HPDE6-E6E7 (cell line): ENCODE measurements around the gene GIT2.

Source experiments
- DNase-seq: peaks from one replicate; pipeline ENCODE4 v3.0.0; 2011; ENCODE audit warnings: missing footprints; ENCODE audit errors: extremely low spot score

GIT2 gene

DNA sequence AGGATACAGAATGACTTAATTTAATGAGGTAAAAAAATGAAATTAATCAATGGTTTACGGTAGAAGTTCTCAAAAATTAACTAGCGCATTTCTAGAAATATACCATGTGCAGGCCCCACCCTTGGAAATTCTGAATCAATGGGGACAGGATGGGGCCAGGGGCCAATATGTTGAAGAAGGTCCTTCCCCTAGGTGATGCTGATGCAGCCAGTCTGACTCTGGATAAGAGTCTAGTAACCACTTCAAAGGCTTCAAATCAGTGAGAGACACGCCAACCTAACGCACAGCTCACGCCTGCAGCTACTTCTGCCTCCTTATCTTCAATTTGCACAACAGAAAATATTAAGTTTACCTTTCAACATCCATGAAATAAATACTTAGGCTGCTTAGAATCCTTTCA lies 14.9 kb downstream of the GIT2 start:
- no peak for DNase-seq

DNA sequence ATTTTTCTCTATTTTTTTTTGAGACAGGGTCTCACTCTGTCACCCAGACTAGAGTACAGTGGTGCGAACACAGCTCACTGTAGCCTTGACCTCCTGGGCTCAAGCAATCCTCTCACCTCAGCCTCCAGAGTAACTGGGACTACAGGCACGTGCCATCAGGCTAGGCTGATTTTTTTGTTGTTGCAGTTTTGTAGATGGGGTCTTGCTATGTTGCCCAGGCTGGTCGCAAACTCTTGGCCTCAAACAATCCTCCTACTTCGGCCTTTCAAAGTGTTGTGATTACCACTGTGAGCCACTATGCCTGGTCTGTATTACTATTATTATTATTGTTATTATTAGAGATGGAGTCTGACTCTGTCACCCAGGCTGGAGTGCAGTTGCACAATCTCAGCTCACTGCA lies 23.3 kb downstream of the GIT2 start:
- no peak for DNase-seq

DNA sequence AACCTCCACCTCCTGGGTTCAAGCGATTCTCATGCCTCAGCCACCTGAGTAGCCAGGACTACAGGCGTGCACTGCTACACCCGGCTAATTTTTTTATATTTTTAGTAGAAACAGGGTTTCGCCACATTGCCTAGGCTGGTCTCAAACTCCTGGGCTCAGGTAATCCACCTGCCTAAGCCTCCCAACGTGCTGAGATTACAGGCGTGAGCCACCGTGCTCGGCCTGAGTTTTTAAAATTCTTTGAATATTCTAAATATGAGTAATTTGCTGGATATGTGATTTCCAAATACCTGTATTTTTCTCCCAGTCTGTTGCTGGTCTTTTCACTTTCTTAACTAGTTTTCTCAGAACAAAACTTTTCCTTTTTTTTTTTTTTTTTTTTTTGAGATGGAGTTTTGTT lies 27.4 kb downstream of the GIT2 start:
- DNase-seq, result no peak

DNA sequence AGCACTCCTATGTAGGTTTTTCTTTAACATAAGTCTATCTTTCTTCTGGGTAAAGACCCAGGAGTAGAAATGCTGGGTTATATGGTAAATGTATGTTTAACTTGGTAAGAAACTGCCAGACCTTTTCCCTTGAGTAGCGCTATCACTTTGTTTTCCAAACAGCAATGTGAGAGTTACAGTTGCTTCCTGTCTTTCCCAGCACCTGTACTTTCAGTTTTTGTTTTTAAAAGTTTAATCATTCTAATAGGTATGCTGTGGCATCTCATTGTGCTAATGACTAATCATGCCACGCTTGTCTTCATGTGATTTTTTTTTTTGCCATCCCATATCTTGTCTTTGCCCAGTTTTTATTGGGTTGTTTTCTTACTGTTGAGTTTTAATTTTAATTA lies 28.1 kb downstream of the GIT2 start:
- no peak for DNase-seq

DNA sequence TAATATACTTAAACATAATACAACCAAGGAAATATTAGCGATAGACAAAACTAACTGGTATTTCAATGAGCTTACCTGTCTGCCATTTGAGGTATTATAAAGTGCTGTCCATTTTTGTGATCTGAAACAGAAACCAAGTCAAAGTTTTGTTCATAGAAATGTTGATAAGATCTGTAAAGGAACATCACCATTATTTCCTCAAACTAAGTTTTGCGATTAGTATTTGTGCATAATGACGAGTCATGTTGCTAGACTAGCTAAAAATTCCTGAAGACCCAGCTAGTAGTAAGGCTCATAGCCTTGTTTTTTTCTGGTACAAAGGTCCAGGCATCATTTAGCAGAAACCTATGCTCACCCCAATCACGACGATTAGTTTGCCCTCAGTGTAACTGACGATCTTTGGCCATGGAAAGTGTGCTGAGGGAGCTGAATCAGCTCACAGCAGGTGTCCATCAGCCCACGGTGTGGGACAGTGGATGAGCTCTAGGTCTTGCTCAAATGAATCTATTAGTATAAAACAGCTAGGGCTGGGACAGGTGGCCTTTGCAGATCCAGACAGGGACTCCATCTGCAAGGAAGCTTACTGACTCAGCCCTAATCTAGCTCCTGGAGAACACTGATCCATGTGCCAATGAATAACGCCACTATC lies 28.7 kb downstream of the GIT2 start:
- DNase-seq, result no peak

DNA sequence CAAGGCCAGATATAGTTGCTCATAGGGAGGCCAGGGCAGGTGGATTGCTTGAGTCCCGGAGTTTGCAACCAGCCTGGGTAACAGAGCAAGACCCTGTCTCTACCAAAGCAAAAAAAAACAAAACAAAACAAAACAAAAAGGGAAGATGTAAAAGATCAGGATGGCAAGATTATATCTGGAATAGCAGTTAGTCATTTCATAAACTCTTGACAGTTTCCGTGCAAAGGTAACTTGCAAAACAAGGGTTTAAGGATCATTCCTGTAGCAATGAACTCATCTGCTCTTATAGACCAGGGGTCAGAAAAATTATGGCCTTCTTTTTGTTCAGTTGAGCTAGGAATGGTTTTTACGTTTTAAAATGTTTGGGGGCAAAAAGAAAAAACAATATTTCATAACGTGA lies 29.6 kb downstream of the GIT2 start:
- DNase-seq, result no peak

DNA sequence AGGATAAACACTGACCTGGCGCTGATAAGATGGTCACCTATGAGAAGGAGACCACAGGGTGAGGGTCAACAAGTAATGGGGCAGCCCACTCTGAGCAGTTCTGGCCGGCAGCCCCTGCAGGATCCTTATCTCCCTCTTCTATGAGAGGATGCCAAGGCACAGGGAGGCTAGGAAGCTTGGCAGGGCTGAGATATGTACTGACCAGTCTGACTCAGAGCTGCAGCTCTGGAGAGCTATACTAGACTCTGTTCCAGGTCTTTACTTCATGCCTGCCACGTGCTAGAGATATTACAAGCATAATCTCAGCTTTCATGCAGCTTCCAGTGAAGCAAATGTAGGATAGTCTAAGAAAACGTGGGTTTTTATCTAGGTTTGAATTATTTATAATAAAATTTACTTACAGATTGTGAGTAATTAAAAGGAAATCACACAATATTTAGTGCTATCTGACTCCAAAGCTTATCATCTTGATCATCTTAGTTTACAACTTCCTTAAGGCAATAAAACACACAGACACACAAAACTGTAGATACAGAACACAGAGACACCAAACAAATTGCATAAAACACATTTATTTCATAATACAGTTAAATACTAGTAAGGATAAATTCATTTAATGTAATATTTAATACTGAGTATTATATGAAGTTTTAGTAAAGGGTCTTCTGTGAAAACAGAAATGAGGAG lies 32.3 kb downstream of the GIT2 start:
- DNase-seq, result no peak

DNA sequence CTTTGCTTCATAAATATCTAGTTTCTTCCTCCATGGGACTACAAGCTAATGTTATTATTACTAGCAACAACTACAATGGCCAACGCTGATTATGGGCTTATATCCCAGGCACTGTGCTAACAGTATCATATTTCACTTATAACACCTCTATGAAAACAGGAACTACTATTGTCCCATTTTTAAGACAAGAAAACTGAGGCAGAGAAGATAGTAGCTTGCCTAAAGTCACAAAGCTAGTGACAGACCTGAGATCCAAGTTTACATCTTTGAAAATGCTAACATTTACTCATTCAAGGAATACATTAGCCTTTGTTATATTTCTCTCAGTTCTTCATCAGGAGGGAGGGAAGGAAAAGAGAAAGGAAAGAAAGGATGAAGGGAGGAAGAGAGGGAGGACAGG lies 32.8 kb downstream of the GIT2 start:
- no peak for DNase-seq

DNA sequence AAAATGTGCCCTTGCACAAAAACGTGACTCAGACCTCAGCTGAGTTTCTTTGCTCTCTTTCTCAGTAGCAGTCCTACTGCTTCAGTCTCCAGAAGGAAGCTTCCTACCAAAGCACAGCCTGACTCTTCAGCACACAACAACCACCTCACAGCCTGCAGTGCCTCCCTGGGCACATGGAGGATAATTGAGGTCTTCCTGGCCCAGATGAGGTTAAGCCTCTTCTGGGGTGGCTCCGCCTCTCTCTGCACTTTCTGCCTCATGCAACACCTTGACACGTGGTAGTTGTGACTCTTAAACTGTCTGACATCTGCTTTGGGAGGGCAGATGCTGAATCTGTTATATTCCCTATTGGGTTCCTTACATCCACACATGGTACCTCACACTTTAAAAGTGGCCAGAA lies 33.8 kb downstream of the GIT2 start:
- no peak for DNase-seq

DNA sequence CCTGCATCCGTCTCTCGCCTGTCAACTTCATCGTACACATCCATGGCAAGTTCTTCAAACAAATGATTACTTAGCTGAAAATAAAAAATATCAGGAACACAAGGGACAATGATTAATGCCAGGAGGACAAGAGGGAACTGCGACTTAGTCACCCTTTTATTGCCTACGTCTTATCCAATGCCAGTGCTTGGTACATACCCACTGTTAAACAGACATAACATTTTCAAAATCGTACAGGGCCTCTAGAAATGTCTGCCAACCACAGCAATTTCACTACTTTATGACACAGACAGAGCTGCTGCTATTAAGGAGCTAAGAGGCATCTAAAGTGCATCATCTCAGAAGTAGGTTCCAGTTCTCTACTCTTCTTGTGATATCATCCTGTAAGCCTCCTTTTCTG lies 34.6 kb downstream of the GIT2 start:
- no peak for DNase-seq

DNA sequence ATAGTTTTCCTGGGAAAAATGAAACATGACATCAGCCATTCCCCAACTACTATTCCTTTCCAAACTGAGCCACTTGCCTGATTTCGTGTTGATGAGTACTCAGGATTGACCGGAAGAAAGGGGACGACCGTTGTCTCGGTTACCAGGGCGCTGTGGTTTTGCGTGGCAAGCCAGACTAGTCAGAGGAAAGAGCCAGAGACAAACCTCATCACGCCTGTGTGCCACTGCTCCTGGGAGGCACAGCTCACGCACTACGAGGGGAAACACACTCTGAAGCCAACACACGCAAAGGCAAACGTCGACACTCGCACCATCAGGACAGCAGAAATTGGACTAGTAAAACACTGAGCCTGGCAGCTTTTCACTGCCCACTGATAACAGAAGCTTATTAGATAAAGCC lies 35.0 kb downstream of the GIT2 start:
- no peak for DNase-seq

DNA sequence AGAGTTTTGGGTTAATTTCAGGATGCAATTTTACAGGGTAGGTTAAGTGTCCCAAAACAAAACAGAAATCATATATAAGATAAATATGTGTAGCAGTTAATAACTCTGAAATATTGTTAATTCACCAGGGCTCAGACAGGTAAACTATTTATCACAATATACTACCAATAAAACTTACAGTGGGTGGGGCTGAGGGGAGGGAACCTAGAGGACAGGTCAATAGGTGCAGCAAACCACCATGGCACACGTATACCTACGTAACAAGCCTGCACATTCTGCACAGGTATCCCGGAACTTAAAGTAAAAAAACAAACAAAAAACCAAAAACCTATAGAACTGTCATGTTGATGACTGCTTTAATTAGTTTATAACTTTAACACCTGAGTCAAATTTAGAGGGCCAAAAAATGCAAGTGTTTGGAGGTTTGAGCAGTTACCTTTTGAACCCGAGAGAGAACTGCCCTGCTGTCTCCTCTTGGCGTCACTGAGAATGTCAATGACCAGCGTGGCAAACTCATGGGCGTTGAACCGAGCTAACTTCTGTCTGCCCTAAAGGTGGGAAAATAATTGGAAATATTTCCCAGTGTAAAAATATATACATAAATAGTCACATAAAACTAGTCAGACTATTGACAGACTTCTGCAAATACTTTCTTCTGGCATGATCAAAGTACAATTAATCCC lies 36.6 kb downstream of the GIT2 start:
- no peak for DNase-seq

DNA sequence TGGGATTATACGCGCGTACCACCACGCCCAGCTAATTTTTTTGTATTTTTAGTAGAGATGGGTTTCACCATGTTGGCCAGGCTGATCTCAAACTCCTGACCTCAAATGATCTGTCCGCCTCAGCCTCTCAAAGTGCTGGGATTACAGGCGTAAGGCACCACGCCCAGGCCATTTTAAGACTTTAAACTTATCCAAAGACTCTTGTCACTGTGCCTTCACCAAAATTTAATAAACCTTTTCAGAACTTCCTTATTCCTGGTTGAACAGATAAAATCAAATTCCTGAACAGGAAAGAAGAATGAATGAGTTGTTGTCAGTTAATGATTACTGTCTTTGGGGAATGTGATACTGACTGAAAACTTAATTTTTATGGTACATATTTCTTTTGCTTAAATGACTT lies 37.8 kb downstream of the GIT2 start:
- DNase-seq, result no peak

DNA sequence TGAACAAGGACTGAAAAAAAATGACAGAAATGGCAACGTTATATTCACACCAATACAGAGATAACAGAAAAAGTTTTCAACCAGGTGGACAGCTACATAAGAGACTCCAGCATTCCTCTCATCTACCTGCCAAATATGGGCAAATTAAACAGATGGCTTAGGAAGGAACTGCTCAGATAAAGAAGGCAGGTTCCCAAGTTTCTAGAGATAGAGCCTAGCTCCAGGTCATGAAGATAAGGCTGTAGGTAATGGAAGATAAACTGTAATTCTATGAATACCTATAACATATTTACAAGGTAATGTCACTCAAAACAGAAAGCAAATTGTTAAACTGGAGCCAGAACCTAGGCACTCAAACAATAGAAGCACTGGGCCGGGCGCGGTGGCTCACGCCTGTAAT lies 42.5 kb downstream of the GIT2 start:
- DNase-seq, result no peak

DNA sequence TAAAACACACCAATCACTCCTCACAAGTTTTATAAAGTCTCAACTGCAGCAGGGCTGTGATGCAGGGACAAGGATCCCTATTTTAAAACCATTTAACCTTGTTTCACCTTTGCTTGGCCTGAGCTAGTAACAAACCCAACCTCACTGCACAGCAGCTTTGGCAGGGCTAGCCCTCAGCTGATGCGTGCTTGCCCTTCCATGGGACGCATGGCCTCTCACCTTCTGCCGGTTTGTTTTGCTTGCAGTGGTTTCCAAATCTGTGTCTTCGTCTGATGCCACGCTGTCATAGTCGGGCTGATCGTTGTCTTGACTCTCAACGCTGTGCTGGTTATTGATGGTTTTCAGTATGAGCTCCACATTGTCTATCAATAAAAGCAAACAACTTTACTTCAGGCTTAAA lies 43.3 kb downstream of the GIT2 start:
- DNase-seq, result no peak

DNA sequence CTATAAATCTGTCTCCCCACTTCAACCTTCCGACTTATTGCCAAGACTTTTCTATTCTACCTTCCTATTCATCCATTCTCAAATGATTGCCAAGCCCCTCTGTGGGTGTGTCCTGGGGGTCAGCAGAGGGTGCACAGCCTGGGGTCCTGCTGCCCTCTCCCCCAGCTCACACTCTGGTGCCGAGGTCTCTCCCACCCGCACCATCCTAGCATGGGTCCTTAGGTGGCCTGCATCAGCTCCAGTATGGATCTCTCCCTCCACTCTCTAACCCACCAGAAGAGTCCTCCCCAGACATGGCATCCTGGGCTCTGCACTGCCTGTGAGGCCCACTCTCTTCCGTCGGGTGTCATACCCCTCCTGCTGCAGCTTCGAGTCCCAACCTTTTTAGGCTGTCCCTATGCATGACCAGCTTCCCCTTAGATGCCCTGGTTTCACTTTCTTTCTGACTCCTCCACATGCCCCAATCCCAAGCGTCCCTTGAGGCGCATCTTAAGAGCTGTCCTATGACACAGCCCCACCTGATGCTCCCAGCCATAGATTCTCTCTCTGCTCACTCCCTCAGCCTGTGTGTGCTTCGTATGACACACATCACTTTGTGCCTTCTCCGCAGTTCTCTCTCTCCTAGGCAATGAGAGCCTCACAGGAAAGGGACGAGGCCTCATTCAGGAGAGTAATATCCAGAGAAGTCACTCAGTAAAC lies 43.9 kb downstream of the GIT2 start:
- DNase-seq, result no peak

DNA sequence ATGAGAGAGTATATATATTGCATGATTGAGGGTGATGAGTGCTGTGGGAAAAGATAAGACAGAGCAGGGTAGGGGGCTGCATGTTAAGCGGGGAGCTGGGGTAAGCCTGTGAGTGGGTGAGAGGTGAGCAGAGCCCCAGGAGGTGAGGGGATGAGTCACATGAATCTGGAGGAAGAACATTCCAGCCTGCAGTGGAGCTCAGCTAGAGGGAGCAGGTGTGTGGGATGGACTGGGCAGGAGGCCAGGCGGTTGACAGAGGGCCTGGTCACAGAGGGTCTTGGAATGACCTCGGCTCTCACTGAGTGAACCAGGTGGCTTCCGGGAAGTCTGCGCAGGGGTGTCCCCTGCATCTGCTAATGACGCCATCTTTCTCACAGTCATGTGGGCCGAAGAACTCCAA lies 44.4 kb downstream of the GIT2 start:
- peak; percentile 83 for DNase-seq

DNA sequence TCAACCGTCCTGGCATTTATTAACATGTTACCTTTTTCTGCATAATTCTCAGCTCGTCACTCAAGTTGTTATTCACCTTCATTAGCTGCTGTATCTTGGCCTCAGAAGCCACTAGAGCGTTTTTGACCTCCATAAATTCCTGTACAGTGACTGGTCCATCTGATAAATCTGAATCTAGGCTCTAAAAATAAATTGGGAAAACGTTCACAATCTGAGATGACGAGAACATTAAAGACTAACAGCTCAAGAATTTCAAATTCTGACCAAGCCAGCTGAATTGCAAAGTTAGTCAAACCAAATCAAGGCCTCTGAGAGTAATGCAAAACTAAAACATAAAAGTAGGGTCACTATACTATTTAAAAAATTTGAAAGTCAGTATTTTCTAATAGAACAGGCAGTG lies 45.0 kb downstream of the GIT2 start:
- DNase-seq, result no peak

DNA sequence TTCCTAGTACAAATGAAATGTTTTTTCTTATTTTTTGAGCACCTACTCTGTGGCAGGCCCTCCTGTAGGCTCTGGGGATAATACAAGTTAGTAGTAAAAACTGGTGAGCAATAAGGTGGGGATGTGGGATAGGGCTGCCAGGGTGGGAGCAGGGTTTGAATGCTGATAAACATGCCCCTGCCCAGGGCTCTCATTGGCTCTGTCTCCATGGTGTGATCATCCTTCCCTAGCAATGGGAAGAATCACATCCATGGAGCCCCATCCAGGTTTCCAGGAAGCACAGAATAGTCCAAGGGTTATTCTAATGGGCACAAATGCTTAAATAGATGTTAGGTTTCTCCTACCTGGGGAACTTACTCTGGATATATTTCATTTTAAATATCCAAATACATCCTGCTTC lies 45.5 kb downstream of the GIT2 start:
- DNase-seq, result no peak

DNA sequence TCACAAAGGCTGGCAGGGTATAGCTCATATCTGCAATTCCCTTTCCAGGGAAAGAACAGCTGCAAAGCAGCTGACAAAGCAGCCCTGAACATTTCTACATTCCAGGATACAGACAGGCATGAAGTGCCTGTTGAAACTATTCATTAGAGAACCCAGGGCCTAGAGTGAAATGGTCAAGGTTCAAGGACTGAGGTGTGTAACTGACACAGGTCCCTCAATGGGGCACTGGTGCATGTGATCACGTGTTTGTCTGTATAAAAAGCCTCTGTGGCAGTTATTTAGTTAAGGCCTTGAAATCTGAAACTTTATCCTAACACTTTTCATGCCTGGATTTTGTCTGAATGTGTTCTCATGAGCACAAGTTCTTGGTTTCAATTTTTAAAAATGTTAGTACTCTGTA lies 47.1 kb downstream of the GIT2 start:
- no peak for DNase-seq

DNA sequence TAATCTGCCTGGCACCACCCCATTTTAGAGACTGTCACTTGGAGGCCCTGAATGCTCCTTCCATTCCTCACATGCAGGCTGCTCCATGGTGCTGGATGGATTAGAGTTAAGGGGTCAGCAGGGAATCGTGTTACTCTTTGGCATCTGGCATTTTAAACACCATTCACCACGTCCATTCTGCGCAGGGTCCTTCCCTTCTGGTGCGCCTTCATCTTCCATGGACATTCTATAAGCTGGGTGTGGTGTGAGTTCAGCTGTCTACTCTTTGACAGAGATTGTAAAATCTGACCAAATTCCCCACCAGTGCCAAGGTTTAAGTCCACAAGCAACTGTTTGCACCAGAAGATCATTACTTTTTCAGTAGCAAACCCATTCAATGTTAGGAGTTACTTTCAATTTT lies 47.8 kb downstream of the GIT2 start:
- no peak for DNase-seq

DNA sequence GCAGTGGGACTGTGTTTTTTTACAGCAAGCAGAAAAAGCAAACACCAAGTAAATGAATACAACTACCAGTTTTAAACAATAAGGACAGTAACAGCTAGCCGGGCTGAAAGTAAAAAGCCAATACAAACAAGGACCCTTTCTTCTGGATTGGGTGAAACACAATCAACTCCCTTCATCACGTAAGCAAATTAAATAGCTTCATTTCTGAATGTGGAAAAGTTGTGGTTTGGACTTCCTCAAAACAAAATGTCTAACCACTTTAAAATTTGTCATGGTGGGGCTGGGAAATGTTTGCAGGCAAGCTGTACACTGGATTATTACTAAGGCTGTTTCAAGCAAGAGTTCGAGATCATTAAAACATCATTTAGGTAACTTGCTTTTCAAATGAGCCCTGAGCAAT lies 48.6 kb downstream of the GIT2 start:
- DNase-seq, result no peak

DNA sequence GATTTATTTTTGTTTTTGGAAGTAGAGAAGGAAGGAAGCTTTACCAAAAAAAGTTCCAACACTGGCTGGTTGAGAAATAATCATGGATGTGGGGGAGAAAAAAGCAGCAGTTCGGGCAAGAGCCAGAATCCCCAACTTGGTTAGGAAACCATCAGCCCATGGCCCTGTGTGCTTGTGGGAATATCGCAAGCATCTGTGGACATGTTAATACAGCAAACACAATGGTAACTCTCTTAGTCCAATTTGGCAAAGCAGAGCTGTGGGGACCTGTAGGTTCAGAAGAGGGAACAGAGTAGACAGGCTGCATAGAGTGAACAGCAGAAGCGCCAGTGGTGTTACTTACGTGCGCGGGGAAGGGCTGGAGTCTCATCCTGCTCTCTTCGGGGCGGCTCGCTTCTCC lies 49.3 kb downstream of the GIT2 start:
- no peak for DNase-seq
